WTC11 (cell line): ENCODE measurements around the gene GALNTL6. TPM values are rescaled to one million over a fixed set of nuclear protein-coding genes. Genes with fewer than 3 reads are reported as not detected.

Experiments used
- ATAC-seq: fragments of 200-7000 bp; cut with Tn5 transposase; 2 replicates; pipeline ENCODE4 v1.10.0; 2021; ENCODE audit warnings: mild to moderate bottlenecking, moderate library complexity
- CTCF ChIA-PET: fragments of 300-600 bp; sonication (Branson Sonifier 250); formaldehyde crosslinking; loops from one replicate; lab custom pipeline; 2021; ENCODE audit warnings: antibody characterized with exemption; lab: Charles Lee
- POLR2A ChIA-PET: fragments of 350-600 bp; sonication (Branson Sonifier 250); formaldehyde crosslinking; loops from one replicate; lab custom pipeline; 2021; ENCODE audit warnings: antibody characterized with exemption; lab: Charles Lee
- DNase-seq: peaks from one replicate; pipeline ENCODE4 v3.0.0; 2021; ENCODE audit warnings: low spot score
- H3K27ac Mint-ChIP-seq: 2 replicates; pipeline ENCODE4 v1.8.0; 2021; ENCODE audit warnings: mixed read lengths
- H3K27me3 Mint-ChIP-seq: 2 replicates; pipeline ENCODE4 v1.8.0; 2021; ENCODE audit warnings: low read depth, mild to moderate bottlenecking, moderate library complexity, mixed read lengths
- H3K36me3 Mint-ChIP-seq: 2 replicates; pipeline ENCODE4 v1.8.0; 2021; ENCODE audit warnings: mixed read lengths
- H3K4me1 Mint-ChIP-seq: 2 replicates; pipeline ENCODE4 v1.8.0; 2022; ENCODE audit warnings: mixed read lengths
- H3K4me3 Mint-ChIP-seq: 2 replicates; pipeline ENCODE4 v1.8.0; 2021; ENCODE audit warnings: mild to moderate bottlenecking, moderate library complexity, mixed read lengths
- H3K9me3 Mint-ChIP-seq: 2 replicates; pipeline ENCODE4 v1.8.0; 2021; ENCODE audit warnings: mixed read lengths
- CBFB ChIP-seq: sonication (generic); formaldehyde crosslinking; IDR thresholded peaks from 2 replicates; pipeline ENCODE4 v1.8.1; 2022; ENCODE audit warnings: mild to moderate bottlenecking, low read depth, missing genetic modification reagents
- CREB1 ChIP-seq: sonication (generic); formaldehyde crosslinking; IDR thresholded peaks from 2 replicates; pipeline ENCODE4 v1.8.0; 2023; ENCODE audit warnings: mild to moderate bottlenecking, missing genetic modification reagents
- CREM ChIP-seq: sonication (generic); formaldehyde crosslinking; IDR thresholded peaks from 2 replicates; pipeline ENCODE4 v1.8.1; 2022; ENCODE audit warnings: mild to moderate bottlenecking, missing genetic modification reagents, moderate library complexity
- E2F5 ChIP-seq: sonication (generic); formaldehyde crosslinking; IDR thresholded peaks from 2 replicates; pipeline ENCODE4 v1.8.1; 2022; ENCODE audit warnings: mild to moderate bottlenecking, moderate library complexity, missing genetic modification reagents
- EMX1 ChIP-seq: fragments of 250-450 bp; sonication (Bioruptor Pico); IDR thresholded peaks from 2 replicates; pipeline ENCODE4 v1.8.0; 2021; ENCODE audit warnings: mild to moderate bottlenecking
- ESRRA ChIP-seq: sonication (generic); formaldehyde crosslinking; IDR thresholded peaks from 2 replicates; pipeline ENCODE4 v1.8.1; 2022; ENCODE audit warnings: mild to moderate bottlenecking, missing genetic modification reagents, borderline replicate concordance
- ETV6 ChIP-seq: sonication (generic); formaldehyde crosslinking; IDR thresholded peaks from 2 replicates; pipeline ENCODE4 v1.8.1; 2022; ENCODE audit warnings: mild to moderate bottlenecking, missing genetic modification reagents
- MXD4 ChIP-seq: fragments of 250-450 bp; sonication (Bioruptor Pico); IDR thresholded peaks from 2 replicates; pipeline ENCODE4 v1.8.0; 2021; ENCODE audit warnings: mild to moderate bottlenecking, moderate library complexity, borderline replicate concordance
- MYBL2 ChIP-seq: sonication (generic); formaldehyde crosslinking; IDR thresholded peaks from 2 replicates; pipeline ENCODE4 v1.8.1; 2023; ENCODE audit warnings: mild to moderate bottlenecking, moderate library complexity, missing genetic modification reagents
- NFATC4 ChIP-seq: fragments of 250-450 bp; sonication (Bioruptor Pico); IDR thresholded peaks from 2 replicates; pipeline ENCODE4 v1.9.0; 2021; ENCODE audit warnings: mild to moderate bottlenecking
- SMAD3 ChIP-seq: sonication (generic); formaldehyde crosslinking; IDR thresholded peaks from 2 replicates; pipeline ENCODE4 v1.8.0; 2022; ENCODE audit warnings: missing genetic modification reagents, mild to moderate bottlenecking, borderline replicate concordance
- TEAD4 ChIP-seq: sonication (generic); formaldehyde crosslinking; IDR thresholded peaks from 2 replicates; pipeline ENCODE4 v1.8.0; 2022; ENCODE audit warnings: mild to moderate bottlenecking, missing genetic modification reagents
- TP53 ChIP-seq: sonication (generic); formaldehyde crosslinking; IDR thresholded peaks from 2 replicates; pipeline ENCODE4 v1.8.1; 2023; ENCODE audit warnings: mild to moderate bottlenecking, missing genetic modification reagents
- USF1 ChIP-seq: sonication (generic); formaldehyde crosslinking; IDR thresholded peaks from 2 replicates; pipeline ENCODE4 v1.8.0; 2022; ENCODE audit warnings: mild to moderate bottlenecking, missing genetic modification reagents
- ZBTB21 ChIP-seq: sonication (generic); formaldehyde crosslinking; IDR thresholded peaks from 2 replicates; pipeline ENCODE4 v1.8.1; 2023; ENCODE audit warnings: mild to moderate bottlenecking, missing genetic modification reagents, borderline replicate concordance
- ZNF219 ChIP-seq: sonication (generic); formaldehyde crosslinking; IDR thresholded peaks from 2 replicates; pipeline ENCODE4 v1.8.0; 2023; ENCODE audit warnings: missing genetic modification reagents, mild to moderate bottlenecking, borderline replicate concordance
- ZNF263 ChIP-seq: sonication (generic); formaldehyde crosslinking; IDR thresholded peaks from 2 replicates; pipeline ENCODE4 v1.8.1; 2022; ENCODE audit warnings: low read depth, mild to moderate bottlenecking, moderate library complexity, missing genetic modification reagents
- ZNF317 ChIP-seq: sonication (generic); formaldehyde crosslinking; IDR thresholded peaks from 2 replicates; pipeline ENCODE4 v1.8.1; 2023; ENCODE audit warnings: low read depth, mild to moderate bottlenecking, moderate library complexity, missing genetic modification reagents, borderline replicate concordance
- ZNF396 ChIP-seq: fragments of 250-450 bp; sonication (Bioruptor Pico); IDR thresholded peaks from 2 replicates; pipeline ENCODE4 v1.8.0; 2021; ENCODE audit warnings: mild to moderate bottlenecking, moderate library complexity, borderline replicate concordance
- total RNA-seq: library from RNA; stranded (reverse); gene quantifications from 3 replicates; pipeline ENCODE4 v1.2.3, GENCODE V29; 2021
- TF ChIP-seq, protein P1 (sequence below): sonication (generic); formaldehyde crosslinking; IDR thresholded peaks from 2 replicates; pipeline ENCODE4 v1.8.0; 2022; ENCODE audit warnings: mild to moderate bottlenecking, missing genetic modification reagents
- TF ChIP-seq, protein P2 (sequence below): sonication (generic); formaldehyde crosslinking; IDR thresholded peaks from 2 replicates; pipeline ENCODE4 v1.8.1; 2023; ENCODE audit warnings: mild to moderate bottlenecking, missing genetic modification reagents, borderline replicate concordance
- TF ChIP-seq, protein P3 (sequence below): sonication (generic); formaldehyde crosslinking; IDR thresholded peaks from 2 replicates; pipeline ENCODE4 v1.8.0; 2023; ENCODE audit warnings: missing genetic modification reagents, mild to moderate bottlenecking, borderline replicate concordance

GALNTL6 gene
- total RNA-seq, 1 experiment from 2014 or later = 0.24 TPM

GRCh38 chr4:171993247-171993646 lies 180.0 kb downstream of the GALNTL6 start:
- Mint-ChIP-seq H3K4me3 (no peak overlapping the region), H3K4me1 (peaks cover 24% of the 10 kb centered on the region), H3K27ac (no peak overlapping the region), H3K36me3 (peaks cover 9% of the 10 kb centered on the region), H3K9me3 (peaks cover 12% of the 10 kb centered on the region), H3K27me3 (no peaks in the 10 kb centered on the region)
- ATAC-seq (peak; percentile 66), DNase-seq (no peak)
- ChIA-PET POLR2A (no interaction called here), CTCF (no interaction called here)
- TF ChIP-seq TP53 (CRISPR knock-in tag) (no peak), MYBL2 (CRISPR knock-in tag) (no peak), ZNF263 (CRISPR knock-in tag) (no peak), EMX1 (CRISPR knock-in tag) (no peak), ZBTB21 (CRISPR knock-in tag) (no peak), TEAD4 (CRISPR knock-in tag) (no peak), CREB1 (CRISPR knock-in tag) (no peak)
- TF ChIP-seq, protein P1, sequence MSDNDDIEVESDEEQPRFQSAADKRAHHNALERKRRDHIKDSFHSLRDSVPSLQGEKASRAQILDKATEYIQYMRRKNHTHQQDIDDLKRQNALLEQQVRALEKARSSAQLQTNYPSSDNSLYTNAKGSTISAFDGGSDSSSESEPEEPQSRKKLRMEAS (CRISPR knock-in tag) = no peak

DNA sequence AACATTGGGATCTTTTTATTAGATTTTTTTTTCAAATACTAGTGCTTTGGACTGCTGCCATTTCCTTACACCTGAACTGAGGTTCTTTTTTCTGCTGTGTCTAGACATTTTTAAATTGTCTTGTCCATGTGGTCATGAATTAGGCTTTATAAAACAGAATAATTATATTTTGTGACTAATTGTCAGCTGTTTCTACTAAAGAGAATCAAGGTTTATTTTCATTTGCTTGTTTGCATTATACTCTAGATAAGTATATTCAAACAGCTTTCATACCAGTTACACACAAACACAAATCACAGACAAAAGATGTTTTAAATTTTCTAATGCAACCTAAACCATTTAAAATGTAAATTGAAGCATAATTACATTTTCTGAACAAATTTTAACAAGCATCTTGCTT lies 194.7 kb downstream of the GALNTL6 start:
- ChIA-PET POLR2A (no interaction called here), CTCF (interaction anchor here (1.9 kb wide), 1 partner anchor 26 kb away, joined by 6 read pairs; no protein-coding TSS in a partner anchor)
- Mint-ChIP-seq H3K36me3 (no peaks in the 10 kb centered on the region), H3K27ac (no peak overlapping the region), H3K4me3 (no peak overlapping the region), H3K4me1 (peaks cover 39% of the 10 kb centered on the region), H3K27me3 (peaks cover 17% of the 10 kb centered on the region), H3K9me3 (peaks cover 6% of the 10 kb centered on the region)
- ATAC-seq = no peak
- TF ChIP-seq ZNF396 (CRISPR knock-in tag) (no peak), SMAD3 (CRISPR knock-in tag) (no peak), CREB1 (CRISPR knock-in tag) (no peak), ETV6 (no peak), USF1 (CRISPR knock-in tag) (no peak), CBFB (CRISPR knock-in tag) (no peak), NFATC4 (CRISPR knock-in tag) (no peak), CREM (no peak), E2F5 (CRISPR knock-in tag) (no peak), MXD4 (CRISPR knock-in tag) (no peak), ZNF219 (CRISPR knock-in tag) (no peak), ZNF317 (no peak), ESRRA (CRISPR knock-in tag) (no peak)
- TF ChIP-seq, protein P2, sequence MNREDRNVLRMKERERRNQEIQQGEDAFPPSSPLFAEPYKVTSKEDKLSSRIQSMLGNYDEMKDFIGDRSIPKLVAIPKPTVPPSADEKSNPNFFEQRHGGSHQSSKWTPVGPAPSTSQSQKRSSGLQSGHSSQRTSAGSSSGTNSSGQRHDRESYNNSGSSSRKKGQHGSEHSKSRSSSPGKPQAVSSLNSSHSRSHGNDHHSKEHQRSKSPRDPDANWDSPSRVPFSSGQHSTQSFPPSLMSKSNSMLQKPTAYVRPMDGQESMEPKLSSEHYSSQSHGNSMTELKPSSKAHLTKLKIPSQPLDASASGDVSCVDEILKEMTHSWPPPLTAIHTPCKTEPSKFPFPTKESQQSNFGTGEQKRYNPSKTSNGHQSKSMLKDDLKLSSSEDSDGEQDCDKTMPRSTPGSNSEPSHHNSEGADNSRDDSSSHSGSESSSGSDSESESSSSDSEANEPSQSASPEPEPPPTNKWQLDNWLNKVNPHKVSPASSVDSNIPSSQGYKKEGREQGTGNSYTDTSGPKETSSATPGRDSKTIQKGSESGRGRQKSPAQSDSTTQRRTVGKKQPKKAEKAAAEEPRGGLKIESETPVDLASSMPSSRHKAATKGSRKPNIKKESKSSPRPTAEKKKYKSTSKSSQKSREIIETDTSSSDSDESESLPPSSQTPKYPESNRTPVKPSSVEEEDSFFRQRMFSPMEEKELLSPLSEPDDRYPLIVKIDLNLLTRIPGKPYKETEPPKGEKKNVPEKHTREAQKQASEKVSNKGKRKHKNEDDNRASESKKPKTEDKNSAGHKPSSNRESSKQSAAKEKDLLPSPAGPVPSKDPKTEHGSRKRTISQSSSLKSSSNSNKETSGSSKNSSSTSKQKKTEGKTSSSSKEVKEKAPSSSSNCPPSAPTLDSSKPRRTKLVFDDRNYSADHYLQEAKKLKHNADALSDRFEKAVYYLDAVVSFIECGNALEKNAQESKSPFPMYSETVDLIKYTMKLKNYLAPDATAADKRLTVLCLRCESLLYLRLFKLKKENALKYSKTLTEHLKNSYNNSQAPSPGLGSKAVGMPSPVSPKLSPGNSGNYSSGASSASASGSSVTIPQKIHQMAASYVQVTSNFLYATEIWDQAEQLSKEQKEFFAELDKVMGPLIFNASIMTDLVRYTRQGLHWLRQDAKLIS (CRISPR knock-in tag) = no peak
- TF ChIP-seq, protein P1 (CRISPR knock-in tag) = no peak
- TF ChIP-seq, protein P3, sequence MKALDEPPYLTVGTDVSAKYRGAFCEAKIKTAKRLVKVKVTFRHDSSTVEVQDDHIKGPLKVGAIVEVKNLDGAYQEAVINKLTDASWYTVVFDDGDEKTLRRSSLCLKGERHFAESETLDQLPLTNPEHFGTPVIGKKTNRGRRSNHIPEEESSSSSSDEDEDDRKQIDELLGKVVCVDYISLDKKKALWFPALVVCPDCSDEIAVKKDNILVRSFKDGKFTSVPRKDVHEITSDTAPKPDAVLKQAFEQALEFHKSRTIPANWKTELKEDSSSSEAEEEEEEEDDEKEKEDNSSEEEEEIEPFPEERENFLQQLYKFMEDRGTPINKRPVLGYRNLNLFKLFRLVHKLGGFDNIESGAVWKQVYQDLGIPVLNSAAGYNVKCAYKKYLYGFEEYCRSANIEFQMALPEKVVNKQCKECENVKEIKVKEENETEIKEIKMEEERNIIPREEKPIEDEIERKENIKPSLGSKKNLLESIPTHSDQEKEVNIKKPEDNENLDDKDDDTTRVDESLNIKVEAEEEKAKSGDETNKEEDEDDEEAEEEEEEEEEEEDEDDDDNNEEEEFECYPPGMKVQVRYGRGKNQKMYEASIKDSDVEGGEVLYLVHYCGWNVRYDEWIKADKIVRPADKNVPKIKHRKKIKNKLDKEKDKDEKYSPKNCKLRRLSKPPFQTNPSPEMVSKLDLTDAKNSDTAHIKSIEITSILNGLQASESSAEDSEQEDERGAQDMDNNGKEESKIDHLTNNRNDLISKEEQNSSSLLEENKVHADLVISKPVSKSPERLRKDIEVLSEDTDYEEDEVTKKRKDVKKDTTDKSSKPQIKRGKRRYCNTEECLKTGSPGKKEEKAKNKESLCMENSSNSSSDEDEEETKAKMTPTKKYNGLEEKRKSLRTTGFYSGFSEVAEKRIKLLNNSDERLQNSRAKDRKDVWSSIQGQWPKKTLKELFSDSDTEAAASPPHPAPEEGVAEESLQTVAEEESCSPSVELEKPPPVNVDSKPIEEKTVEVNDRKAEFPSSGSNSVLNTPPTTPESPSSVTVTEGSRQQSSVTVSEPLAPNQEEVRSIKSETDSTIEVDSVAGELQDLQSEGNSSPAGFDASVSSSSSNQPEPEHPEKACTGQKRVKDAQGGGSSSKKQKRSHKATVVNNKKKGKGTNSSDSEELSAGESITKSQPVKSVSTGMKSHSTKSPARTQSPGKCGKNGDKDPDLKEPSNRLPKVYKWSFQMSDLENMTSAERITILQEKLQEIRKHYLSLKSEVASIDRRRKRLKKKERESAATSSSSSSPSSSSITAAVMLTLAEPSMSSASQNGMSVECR (CRISPR knock-in tag) = no peak
- no peak for DNase-seq
